ENCODE data around the gene FOXF1. TPM values are rescaled to one million over a fixed set of nuclear protein-coding genes. Genes with fewer than 3 reads are reported as not detected.

FOXF1 gene
- total and polyA plus RNA-seq, 2 of the 13 experiments (the other 11 are each of a cell fraction or from before 2014, with no cell fraction given) = not detected

GRCh38 chr16:86527366-86527765 is 17.0 kb downstream of the FOXF1 start:
- ATAC-seq = no peak
- H4K20me1 ChIP-seq (ENCODE audit: insufficient read depth, low read length) = no peaks in the 10 kb centered on the region
- BruUV-seq (replicated peaks) = no TSS peak
- 87% methylated on average over 15 of the region's 15 CpGs for WGBS (ENCODE audit: low lambda C conversion rate)
- no peak overlapping the region for H3K4me2 ChIP-seq (ENCODE audit: low read depth, low read length)
- POLR2A ChIA-PET = no interaction called here
- no peaks in the 10 kb centered on the region for H3K9me3 ChIP-seq (ENCODE audit: low read length)
- no peak overlapping the region for H3K9ac ChIP-seq (ENCODE audit: insufficient read depth, low read depth, low read length)
- no peak for FAIRE-seq
- no peaks in the 10 kb centered on the region for H3K36me3 ChIP-seq (replicated peaks in 1 of 2; ENCODE audit: control insufficient read depth in 1 of 2, insufficient read depth in 2 of 2, low read length in 2 of 2)
- CTCF ChIA-PET (ENCODE audit: low intra/inter-chr PET ratio, low total read pairs) = no interaction called here
- peaks cover 0 to 18% of the 10 kb centered on the region in 2 experiments; a peak in 3 of 5 replicates for H3K27me3 ChIP-seq (ENCODE audit: control insufficient read depth in 1 of 2, insufficient read depth in 2 of 2, low read length in 2 of 2)
- no peak overlapping the region for H2AFZ ChIP-seq (ENCODE audit: low read length)
- H3K27ac ChIP-seq (ENCODE audit: extremely low read length, insufficient read depth, low read length) = no peak overlapping the region
- intact Hi-C loops (cut with micrococcal nuclease; ENCODE audit: unreplicated experiment) = no loop called here
- H3K4me3 ChIP-seq (replicated peaks in 1 of 3; ENCODE audit: insufficient read depth in 1 of 3, low read depth in 2 of 3, low read length in 3 of 3) = no peak overlapping the region
- in situ Hi-C loops (cut with HindIII; ENCODE audit: extremely low pct_ligation_motif_present, low pct_unique_long_range_greater_than_20kb) = no loop called here
- no peaks in the 10 kb centered on the region for H3K4me1 ChIP-seq (ENCODE audit: insufficient read depth, low read length)
- H3K79me2 ChIP-seq (ENCODE audit: insufficient read depth, low read length) = no peaks in the 10 kb centered on the region
- DNase-seq (ENCODE audit: low spot score) = no peak
- TF ChIP-seq CCAR2 (optimal IDR thresholded peaks at IDR 0.05; ENCODE audit: low read depth, low read length) (no peak), FOSL1 (CRISPR knock-in tag; IDR thresholded peaks at IDR 0.05; ENCODE audit: borderline replicate concordance) (no peak), MBNL3 (CRISPR knock-in tag; conservative IDR thresholded peaks at IDR 0.05) (no peak), ELK4 (CRISPR knock-in tag; IDR thresholded peaks at IDR 0.05; ENCODE audit: borderline replicate concordance) (no peak), NAIF1 (CRISPR knock-in tag; IDR thresholded peaks at IDR 0.05; ENCODE audit: borderline replicate concordance) (no peak), REXO4 (CRISPR knock-in tag; IDR thresholded peaks at IDR 0.05; ENCODE audit: borderline replicate concordance) (no peak), CHD4 (IDR thresholded peaks at IDR 0.05; ENCODE audit: borderline replicate concordance, low read length) (no peak), DNMT3B (CRISPR knock-in tag; conservative IDR thresholded peaks at IDR 0.05) (no peak), ZNF639 (CRISPR knock-in tag; conservative IDR thresholded peaks at IDR 0.05) (no peak), ZFP62 (CRISPR knock-in tag; IDR thresholded peaks at IDR 0.05) (no peak), ZSCAN21 (CRISPR knock-in tag; IDR thresholded peaks at IDR 0.05; ENCODE audit: borderline replicate concordance) (no peak), SOX5 (CRISPR knock-in tag; IDR thresholded peaks at IDR 0.05; ENCODE audit: borderline replicate concordance) (no peak), GPBP1L1 (CRISPR knock-in tag; IDR thresholded peaks at IDR 0.05) (no peak), ZNF75D (CRISPR knock-in tag; IDR thresholded peaks at IDR 0.05; ENCODE audit: borderline replicate concordance) (no peak), GATA4 (IDR thresholded peaks at IDR 0.05; ENCODE audit: borderline replicate concordance, low read depth) (no peak), NKX3-1 (CRISPR knock-in tag; IDR thresholded peaks at IDR 0.05) (no peak)
- TF ChIP-seq, protein P1, sequence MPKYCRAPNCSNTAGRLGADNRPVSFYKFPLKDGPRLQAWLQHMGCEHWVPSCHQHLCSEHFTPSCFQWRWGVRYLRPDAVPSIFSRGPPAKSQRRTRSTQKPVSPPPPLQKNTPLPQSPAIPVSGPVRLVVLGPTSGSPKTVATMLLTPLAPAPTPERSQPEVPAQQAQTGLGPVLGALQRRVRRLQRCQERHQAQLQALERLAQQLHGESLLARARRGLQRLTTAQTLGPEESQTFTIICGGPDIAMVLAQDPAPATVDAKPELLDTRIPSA (CRISPR knock-in tag; IDR thresholded peaks at IDR 0.05; ENCODE audit: borderline replicate concordance) = no peak
- TF ChIP-seq, protein P2, sequence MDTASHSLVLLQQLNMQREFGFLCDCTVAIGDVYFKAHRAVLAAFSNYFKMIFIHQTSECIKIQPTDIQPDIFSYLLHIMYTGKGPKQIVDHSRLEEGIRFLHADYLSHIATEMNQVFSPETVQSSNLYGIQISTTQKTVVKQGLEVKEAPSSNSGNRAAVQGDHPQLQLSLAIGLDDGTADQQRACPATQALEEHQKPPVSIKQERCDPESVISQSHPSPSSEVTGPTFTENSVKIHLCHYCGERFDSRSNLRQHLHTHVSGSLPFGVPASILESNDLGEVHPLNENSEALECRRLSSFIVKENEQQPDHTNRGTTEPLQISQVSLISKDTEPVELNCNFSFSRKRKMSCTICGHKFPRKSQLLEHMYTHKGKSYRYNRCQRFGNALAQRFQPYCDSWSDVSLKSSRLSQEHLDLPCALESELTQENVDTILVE (CRISPR knock-in tag; IDR thresholded peaks at IDR 0.05) = no peak

Measured in HepG2 (cell line).